GM13976 (cell line): ENCODE measurements around the gene TSPAN6.

Experiments used
- DNase-seq: peaks from one replicate; pipeline ENCODE4 v3.0.0; 2012; ENCODE audit warnings: low spot score
- in situ Hi-C: fragments of 300-500 bp; cut with MboI; formaldehyde crosslinking; loops from one replicate; pipeline ENCODE4 v1.12.0; 2022; ENCODE audit warnings: low sequenced_read_pairs, mixed read lengths, inconsistent platforms; ENCODE audit not compliant: unreplicated experiment
- TF ChIP-seq, protein P1 (sequence below): IDR thresholded peaks from 2 replicates; pipeline ENCODE4 v1.5.1; 2012; ENCODE audit warnings: borderline replicate concordance, mild to moderate bottlenecking; ENCODE audit not compliant: insufficient read depth; ENCODE audit errors: extremely low read depth, missing control alignments, control extremely low read depth

TSPAN6 gene, protein sequence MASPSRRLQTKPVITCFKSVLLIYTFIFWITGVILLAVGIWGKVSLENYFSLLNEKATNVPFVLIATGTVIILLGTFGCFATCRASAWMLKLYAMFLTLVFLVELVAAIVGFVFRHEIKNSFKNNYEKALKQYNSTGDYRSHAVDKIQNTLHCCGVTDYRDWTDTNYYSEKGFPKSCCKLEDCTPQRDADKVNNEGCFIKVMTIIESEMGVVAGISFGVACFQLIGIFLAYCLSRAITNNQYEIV

DNA sequence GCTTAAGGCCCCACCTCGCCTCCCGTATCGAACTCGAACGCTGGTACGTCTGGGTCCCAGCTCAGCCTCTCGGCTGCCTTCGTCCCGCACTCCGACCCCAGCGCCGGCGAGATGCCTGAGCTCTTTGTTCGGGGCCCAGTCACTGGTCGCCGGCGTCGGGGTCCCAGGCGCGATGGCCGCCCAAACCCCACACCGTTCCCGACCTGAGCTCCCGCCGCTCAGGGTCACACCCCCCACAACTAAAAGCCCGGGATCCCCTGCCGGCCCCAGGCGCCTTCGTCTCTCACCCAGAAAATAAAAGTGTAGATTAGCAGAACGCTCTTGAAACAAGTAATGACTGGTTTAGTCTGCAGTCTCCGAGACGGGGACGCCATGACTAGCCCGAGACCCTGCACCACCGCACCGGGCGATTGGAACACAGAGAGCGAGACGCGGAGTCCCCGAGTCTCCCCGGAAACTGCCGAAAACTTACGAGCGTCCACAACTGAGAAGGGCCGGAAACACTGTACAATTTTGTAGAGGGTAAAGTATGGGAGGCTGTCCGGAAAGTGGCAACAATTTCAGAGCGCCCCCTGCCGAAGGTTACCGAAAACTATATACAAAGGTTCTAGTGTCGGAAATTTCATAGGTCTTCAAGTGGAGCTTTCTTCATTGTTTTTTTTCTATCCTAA lies at the start of gene TSPAN6:
Gene TSPAN6, minus strand, starts transcription at position 486 of the 671 bp plus-strand sequence. Its CDS starts 112 bp downstream, at position 374.
- DNase-seq: peak; percentile 74
- in situ Hi-C loops: no loop called here
- TF ChIP-seq, protein P1, sequence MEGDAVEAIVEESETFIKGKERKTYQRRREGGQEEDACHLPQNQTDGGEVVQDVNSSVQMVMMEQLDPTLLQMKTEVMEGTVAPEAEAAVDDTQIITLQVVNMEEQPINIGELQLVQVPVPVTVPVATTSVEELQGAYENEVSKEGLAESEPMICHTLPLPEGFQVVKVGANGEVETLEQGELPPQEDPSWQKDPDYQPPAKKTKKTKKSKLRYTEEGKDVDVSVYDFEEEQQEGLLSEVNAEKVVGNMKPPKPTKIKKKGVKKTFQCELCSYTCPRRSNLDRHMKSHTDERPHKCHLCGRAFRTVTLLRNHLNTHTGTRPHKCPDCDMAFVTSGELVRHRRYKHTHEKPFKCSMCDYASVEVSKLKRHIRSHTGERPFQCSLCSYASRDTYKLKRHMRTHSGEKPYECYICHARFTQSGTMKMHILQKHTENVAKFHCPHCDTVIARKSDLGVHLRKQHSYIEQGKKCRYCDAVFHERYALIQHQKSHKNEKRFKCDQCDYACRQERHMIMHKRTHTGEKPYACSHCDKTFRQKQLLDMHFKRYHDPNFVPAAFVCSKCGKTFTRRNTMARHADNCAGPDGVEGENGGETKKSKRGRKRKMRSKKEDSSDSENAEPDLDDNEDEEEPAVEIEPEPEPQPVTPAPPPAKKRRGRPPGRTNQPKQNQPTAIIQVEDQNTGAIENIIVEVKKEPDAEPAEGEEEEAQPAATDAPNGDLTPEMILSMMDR: no peak

DNA sequence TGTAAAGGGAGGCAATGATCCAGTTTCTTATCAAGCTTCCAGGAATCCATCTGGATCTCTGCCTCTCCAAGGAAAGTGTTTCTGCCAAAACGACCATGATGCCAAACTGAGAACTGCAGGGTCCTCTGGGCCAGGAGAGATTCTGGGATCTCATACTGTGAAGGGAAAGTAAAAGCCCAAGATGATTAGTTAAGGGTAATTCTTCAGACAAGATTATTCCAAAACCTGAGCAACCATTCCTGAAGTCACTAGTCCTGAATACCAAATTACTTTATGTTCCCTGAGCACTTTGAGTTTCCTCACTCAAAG lies 49.3 kb upstream of the TSPAN6 start:
- DNase-seq: no peak
- in situ Hi-C loops: loop anchor here (5.0 kb wide), 1 partner anchor 81 kb away; no protein-coding TSS in a partner anchor
- TF ChIP-seq, protein P1: no peak

DNA sequence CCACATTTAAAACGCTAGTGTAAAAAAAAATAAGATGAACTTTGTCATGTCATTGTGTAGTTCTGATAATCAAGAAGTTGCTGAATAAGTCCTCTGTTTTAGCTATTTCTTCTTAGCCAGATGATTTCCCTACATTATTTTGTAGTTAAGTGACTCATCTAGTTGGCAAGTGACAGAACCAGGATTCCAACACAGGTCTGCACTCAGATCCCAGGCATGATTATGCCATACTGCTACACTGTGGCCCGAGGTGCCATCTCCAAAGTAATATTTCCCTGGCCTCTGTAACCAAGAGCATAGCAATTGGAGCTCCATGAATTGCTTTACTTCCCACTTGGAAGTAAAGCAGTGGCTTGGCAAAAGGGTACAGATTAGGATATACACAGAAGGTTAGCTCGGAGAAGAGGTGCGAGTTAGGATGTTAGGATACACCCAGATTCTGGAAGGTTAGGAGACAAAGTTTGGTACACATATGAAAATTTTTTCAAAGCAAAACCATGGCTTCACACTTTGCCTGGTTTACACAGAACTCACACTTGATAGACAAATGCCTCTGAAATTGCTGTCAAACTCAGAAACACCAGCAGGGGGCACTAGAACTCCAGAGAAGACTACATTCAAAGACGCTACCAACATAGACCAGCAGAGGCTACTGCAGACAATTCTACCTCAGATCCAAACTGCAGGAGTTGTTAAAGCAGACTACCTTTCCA lies 48.8 kb upstream of the TSPAN6 start:
- peak; percentile 60 for DNase-seq
- TF ChIP-seq, protein P1: peak; percentile 62
- in situ Hi-C loops: loop anchor here (5.0 kb wide), 1 partner anchor 82 kb away; no protein-coding TSS in a partner anchor

DNA sequence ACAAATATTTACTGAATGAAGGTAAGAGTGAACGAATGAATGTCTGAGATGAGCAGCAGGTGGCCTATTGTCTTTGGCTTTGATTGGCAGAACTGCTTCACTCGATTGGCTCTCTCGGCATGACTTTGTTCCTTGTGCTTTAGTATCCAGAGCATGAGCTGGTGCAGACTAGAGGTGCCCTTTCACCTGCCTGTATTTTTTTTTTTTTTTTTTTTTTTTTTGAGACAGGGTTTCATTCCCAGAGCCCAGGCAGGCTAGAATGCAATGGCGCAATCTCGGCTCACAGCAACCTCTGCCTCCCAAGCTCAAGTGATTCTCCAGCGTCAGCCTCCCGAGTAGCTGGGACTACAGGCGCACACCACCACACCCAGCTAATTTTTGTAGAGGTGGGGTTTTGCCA lies 46.3 kb upstream of the TSPAN6 start:
- no peak for DNase-seq
- in situ Hi-C loops: no loop called here
- TF ChIP-seq, protein P1: no peak

DNA sequence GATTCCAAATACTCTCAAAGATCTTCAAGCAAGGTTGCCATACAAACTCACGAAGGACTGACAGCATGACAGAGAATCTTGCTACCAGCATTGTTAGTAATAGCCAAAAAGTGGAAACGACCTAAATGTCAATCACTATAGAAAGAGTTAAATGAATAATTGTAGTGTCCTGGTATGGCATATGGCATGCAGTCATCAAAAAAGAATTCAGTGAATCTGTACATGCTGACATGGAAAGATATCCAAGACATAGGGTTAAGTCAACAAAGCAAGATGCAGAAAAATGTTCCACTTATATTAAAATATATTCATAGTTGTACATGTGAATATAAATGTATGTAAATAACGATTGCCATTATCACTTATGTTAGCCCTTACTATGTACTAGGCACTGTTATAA lies 45.0 kb upstream of the TSPAN6 start:
- no peak for DNase-seq
- in situ Hi-C loops: no loop called here
- TF ChIP-seq, protein P1: no peak

DNA sequence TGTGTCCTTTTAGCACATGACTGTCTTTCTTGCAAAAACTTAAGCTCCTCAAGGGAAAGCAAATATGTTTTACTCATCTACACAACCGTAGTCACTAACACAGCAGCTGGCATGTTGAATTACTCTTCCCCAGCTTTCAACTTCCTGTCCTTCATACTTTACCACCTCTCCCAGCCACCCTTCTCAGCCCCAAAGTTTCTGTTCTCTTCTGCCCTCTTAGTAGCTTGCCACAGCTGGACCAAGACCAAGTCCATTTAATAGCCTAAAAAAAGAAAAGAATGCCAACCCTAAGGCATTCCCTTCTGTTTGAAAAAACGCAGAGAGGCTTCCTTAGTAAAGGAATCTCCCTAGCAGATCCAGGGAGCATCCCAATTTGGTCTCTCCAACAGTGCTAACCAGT lies 44.1 kb upstream of the TSPAN6 start:
- in situ Hi-C loops: no loop called here
- TF ChIP-seq, protein P1: no peak
- no peak for DNase-seq
